ENCODE results near the gene KPTN. TPM values are rescaled to one million over a fixed set of nuclear protein-coding genes. Genes with fewer than 3 reads are reported as not detected.
A peak's percentile ranks its signal among the peaks of the same experiment; 100 is the strongest.

Gene KPTN
- total and polyA plus RNA-seq, 7 donors: 3.8 to 21.5 (median 8.2) TPM

DNA sequence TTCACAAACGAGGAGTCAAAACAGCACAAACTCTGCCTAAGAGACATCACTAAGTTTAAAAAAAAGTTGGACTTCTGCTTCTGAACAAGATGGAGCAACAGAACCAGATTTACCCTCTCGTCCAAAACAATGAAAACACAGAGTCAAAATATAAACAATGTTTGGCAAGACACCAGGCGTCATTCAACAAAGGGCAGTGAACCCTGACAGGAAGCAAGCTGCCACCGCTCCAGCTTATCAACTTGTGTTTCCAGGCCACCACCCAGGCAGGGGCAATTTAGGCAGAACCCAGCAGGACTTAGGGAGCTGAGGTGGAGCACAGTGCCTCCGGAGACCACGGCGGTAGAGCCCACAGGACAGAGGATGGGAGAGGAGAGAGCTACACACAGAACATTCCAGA, 39.5 kb upstream of the KPTN start:
- ATAC-seq (no peak), DNase-seq (no peak)
- TF ChIP-seq, protein P1, sequence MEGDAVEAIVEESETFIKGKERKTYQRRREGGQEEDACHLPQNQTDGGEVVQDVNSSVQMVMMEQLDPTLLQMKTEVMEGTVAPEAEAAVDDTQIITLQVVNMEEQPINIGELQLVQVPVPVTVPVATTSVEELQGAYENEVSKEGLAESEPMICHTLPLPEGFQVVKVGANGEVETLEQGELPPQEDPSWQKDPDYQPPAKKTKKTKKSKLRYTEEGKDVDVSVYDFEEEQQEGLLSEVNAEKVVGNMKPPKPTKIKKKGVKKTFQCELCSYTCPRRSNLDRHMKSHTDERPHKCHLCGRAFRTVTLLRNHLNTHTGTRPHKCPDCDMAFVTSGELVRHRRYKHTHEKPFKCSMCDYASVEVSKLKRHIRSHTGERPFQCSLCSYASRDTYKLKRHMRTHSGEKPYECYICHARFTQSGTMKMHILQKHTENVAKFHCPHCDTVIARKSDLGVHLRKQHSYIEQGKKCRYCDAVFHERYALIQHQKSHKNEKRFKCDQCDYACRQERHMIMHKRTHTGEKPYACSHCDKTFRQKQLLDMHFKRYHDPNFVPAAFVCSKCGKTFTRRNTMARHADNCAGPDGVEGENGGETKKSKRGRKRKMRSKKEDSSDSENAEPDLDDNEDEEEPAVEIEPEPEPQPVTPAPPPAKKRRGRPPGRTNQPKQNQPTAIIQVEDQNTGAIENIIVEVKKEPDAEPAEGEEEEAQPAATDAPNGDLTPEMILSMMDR (IDR thresholded peaks at IDR 0.05): no peak
- no peaks in the 10 kb centered on the region for H3K9me3 ChIP-seq
- H3K4me3 ChIP-seq: no peak overlapping the region
- no peaks in the 10 kb centered on the region for H3K36me3 ChIP-seq (ENCODE audit: insufficient read depth in 1 of 2, low read depth in 1 of 2)
- intact Hi-C loops (cut with DNase I): no loop called here
- WGBS, 3 donors: 38 to 43% (median 43%) methylated on average over 7 of the region's 7 CpGs
- peaks cover 0 to 5% (median 1%) of the 10 kb centered on the region in 3 donors for H3K27me3 ChIP-seq (ENCODE audit: insufficient read depth in 3 of 3, low read length in 2 of 3)
- peaks cover 5% of the 10 kb centered on the region for H3K4me1 ChIP-seq
- H3K27ac ChIP-seq: no peak overlapping the region

DNA sequence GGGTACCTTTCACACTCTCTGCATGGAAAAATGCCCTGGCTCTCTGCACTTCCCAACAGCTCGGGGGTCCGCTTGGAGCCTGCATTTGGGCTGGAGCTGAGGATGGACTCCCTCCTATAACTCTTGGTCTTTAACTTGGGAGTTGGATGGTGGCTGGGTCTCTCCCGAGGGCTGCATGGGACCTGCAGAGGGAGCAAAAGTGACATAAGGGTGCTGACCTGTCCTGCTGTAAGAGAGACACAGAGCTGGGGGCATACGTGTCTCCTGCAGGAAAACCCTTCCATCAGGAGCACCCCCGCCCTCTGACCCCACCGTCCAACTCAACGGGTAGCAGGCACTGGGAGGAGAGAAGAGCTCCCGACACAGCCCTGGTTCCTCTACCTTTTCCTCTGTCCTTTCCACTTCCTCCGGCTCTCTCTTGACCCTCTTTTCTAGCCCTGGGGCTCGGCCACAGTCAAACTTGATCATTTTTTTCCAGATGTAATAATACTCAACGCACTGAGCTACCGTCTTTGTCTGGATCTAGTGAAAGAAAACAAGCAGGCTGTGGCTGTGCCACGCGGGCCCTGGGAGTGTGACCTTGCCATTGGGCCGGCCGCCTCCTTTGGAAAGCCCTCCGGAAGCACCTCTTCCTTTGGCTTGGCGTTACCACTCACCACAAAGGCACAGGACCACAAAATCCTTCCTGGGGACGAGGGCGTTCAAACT, 37.6 kb upstream of the KPTN start:
- peak in 1 of 2 donors; percentile 44 for DNase-seq
- H3K27ac ChIP-seq: no peak overlapping the region
- WGBS, 3 donors: 42 to 49% (median 45%) methylated on average over 19 to 20 of the region's 20 CpGs

DNA sequence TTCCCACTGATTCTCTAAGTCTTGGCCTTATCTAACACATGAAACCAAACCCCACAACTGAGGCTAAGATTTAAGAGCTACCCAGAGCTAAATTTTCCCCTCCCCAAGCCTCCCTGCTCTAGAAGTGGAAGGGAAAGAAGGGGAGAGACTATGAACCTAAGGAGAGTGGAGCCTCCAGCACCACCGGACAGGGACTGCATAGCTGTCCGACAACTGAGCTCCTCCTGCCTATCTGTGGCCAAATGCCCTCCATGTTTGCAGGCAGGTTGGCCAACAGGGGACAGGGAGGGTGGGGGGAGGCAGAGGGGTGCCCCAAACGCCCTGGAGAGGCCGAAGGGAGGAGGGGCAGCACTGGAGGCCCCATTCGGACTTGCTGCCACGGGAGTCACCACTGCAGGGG, 36.8 kb upstream of the KPTN start:
- no peaks in the 10 kb centered on the region for H3K9me3 ChIP-seq

More for the DNA sequence above, 37.6 kb upstream of the KPTN start:
- Histone ChIP-seq H3K4me1 (peaks cover 5% of the 10 kb centered on the region), H3K27me3 (ENCODE audit: insufficient read depth in 3 of 3, low read length in 2 of 3) (peaks cover 0 to 5% (median 1%) of the 10 kb centered on the region in 3 donors), H3K36me3 (ENCODE audit: insufficient read depth in 1 of 2, low read depth in 1 of 2) (no peaks in the 10 kb centered on the region), H3K9me3 (no peaks in the 10 kb centered on the region), H3K4me3 (no peak overlapping the region)
- intact Hi-C loops (cut with DNase I): no loop called here
- TF ChIP-seq, protein P1 (IDR thresholded peaks at IDR 0.05): no peak
- peak; percentile 19 to 42 (median 37) for ATAC-seq

DNA sequence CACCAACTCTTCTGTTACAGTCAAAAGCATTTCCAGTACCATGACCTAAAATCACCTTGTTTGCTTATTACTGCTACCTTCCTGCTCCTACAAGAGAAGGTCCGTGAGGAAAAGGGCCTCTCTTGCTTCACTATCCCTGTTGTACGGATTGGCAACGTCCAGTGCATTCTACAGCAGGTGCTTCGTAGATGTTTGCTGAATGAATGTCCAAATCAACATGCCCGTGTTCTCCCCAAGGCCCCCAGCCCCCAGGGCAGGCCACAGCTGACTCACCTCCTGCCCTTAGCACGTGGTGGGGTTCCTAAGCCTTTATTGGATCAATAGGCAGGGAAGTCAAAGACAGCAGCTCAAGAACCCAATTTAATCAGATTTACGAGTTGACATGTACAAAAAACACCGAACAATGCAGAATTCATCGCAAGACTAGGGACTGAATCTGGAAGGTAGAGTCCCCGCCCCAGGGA, 36.4 kb upstream of the KPTN start:
- TF ChIP-seq, protein P1 (IDR thresholded peaks at IDR 0.05): no peak
- intact Hi-C loops (cut with DNase I): no loop called here
- Histone ChIP-seq H3K4me1 (peaks cover 5% of the 10 kb centered on the region), H3K9me3 (no peaks in the 10 kb centered on the region), H3K27ac (no peak overlapping the region), H3K4me3 (no peak overlapping the region), H3K36me3 (ENCODE audit: insufficient read depth in 1 of 2, low read depth in 1 of 2) (no peaks in the 10 kb centered on the region), H3K27me3 (ENCODE audit: insufficient read depth in 3 of 3, low read length in 2 of 3) (peaks cover 0 to 5% (median 1%) of the 10 kb centered on the region in 3 donors)
- ATAC-seq (no peak), DNase-seq (no peak)
- WGBS, 3 donors: 70 to 86% (median 75%) methylated on average over 10 of the region's 10 CpGs

More for the DNA sequence above, 36.8 kb upstream of the KPTN start:
- H3K36me3 ChIP-seq (ENCODE audit: insufficient read depth in 1 of 2, low read depth in 1 of 2): no peaks in the 10 kb centered on the region
- no peak for ATAC-seq
- WGBS, 3 donors: 68 to 84% (median 76%) methylated on average over 4 to 6 of the region's 6 CpGs
- peak in 1 of 2 donors; percentile 23 for DNase-seq
- H3K27me3 ChIP-seq (ENCODE audit: insufficient read depth in 3 of 3, low read length in 2 of 3): peaks cover 0 to 5% (median 1%) of the 10 kb centered on the region in 3 donors
- H3K27ac ChIP-seq: no peak overlapping the region
- intact Hi-C loops (cut with DNase I): no loop called here
- no peak overlapping the region for H3K4me3 ChIP-seq
- H3K4me1 ChIP-seq: peaks cover 5% of the 10 kb centered on the region
- TF ChIP-seq, protein P1 (IDR thresholded peaks at IDR 0.05): no peak
